Activated CD4-positive, alpha-beta T cell treated with anti-CD3 and anti-CD28 coated beads, Interleukin-2, amount 50 U/mL, for 16 hours (primary cell): ENCODE results near the gene KLHL14.

ENCODE experiments used
- DNase-seq: peaks from one replicate; pipeline ENCODE4 v3.0.0-alpha.2; 2020

The KLHL14 gene

GRCh38 chr18:32629981-32630700, 142.7 kb downstream of the KLHL14 start:
- DNase-seq: no peak

- no peak for DNase-seq
Observed at GRCh38 chr18:32629292-32629691, 143.5 kb downstream of the KLHL14 start.

- DNase-seq: no peak
Observed at GRCh38 chr18:32624182-32624723, 148.6 kb downstream of the KLHL14 start.

- no peak for DNase-seq
Observed at GRCh38 chr18:32623563-32623962, 149.3 kb downstream of the KLHL14 start.
